Activated T-helper 2 cell treated with anti-CD3 and anti-CD28 coated beads, Interferon-gamma antibody, Interleukin-2, Interleukin-4, amounts not matched to agents 10 μg/mL and 5 μg/mL and 100 μg/mL, durations not matched to agents 14 hours and 24 hours and 36 hours (primary cell): ENCODE data around the gene CNMD. TPM values are rescaled to one million over a fixed set of nuclear protein-coding genes. Genes with fewer than 3 reads are reported as not detected.

ENCODE experiments used
- DNase-seq: peaks from one replicate; pipeline ENCODE4 v3.0.0; 2021; ENCODE audit warnings: low spot score
- H3K27ac Mint-ChIP-seq: one replicate; pipeline ENCODE4 v1.8.0; 2021; ENCODE audit warnings: mixed read lengths
- H3K27me3 Mint-ChIP-seq: one replicate; pipeline ENCODE4 v1.8.0; 2021; ENCODE audit warnings: low read depth, mixed read lengths
- H3K36me3 Mint-ChIP-seq: one replicate; pipeline ENCODE4 v1.8.0; 2021; ENCODE audit warnings: low read depth, mixed read lengths
- H3K4me1 Mint-ChIP-seq: one replicate; pipeline ENCODE4 v1.8.0; 2021; ENCODE audit warnings: low read depth, mixed read lengths
- H3K4me3 Mint-ChIP-seq: one replicate; pipeline ENCODE4 v1.8.0; 2021; ENCODE audit warnings: low read depth, mild to moderate bottlenecking, moderate library complexity, mixed read lengths
- H3K9me3 Mint-ChIP-seq: one replicate; pipeline ENCODE4 v1.8.0; 2021; ENCODE audit warnings: mixed read lengths
- intact Hi-C: fragments of 100-400 bp; cut with micrococcal nuclease; formaldehyde crosslinking; loops from one replicate; pipeline ENCODE4 v1.15.1; 2023
- total RNA-seq: library from RNA; stranded (reverse); gene quantifications from 2 replicates; pipeline ENCODE4 v1.2.3, GENCODE V29; 2022

The CNMD gene
- total RNA-seq = not detected in 2 replicates

- Mint-ChIP-seq H3K27me3 (peaks cover 51% of the 10 kb centered on the region), H3K9me3 (no peaks in the 10 kb centered on the region), H3K27ac (no peak within 1 kb of the TSS), H3K4me1 (peaks cover 2% of the 10 kb centered on the region), H3K4me3 (no peak within 1 kb of the TSS), H3K36me3 (no peaks in the 10 kb centered on the region)
- DNase-seq = no peak
- intact Hi-C loops = no loop called here
Observed at GRCh38 chr13:52739468-52740071, at the start of gene CNMD. Gene CNMD, minus strand, starts transcription at chr13:52739820. Its CDS starts 119 bp downstream, at chr13:52739701.

GRCh38 chr13:52788011-52788410, 48.4 kb upstream of the CNMD start:
- Mint-ChIP-seq H3K9me3 (no peaks in the 10 kb centered on the region), H3K4me1 (no peaks in the 10 kb centered on the region), H3K36me3 (no peaks in the 10 kb centered on the region), H3K27me3 (no peaks in the 10 kb centered on the region), H3K27ac (no peak overlapping the region), H3K4me3 (no peak overlapping the region)
- intact Hi-C loops = no loop called here
- no peak for DNase-seq

GRCh38 chr13:52787235-52787634, 47.6 kb upstream of the CNMD start:
- Mint-ChIP-seq H3K27ac (no peak overlapping the region), H3K36me3 (no peaks in the 10 kb centered on the region), H3K27me3 (no peaks in the 10 kb centered on the region), H3K4me1 (no peaks in the 10 kb centered on the region), H3K4me3 (no peak overlapping the region), H3K9me3 (no peaks in the 10 kb centered on the region)
- intact Hi-C loops = no loop called here
- DNase-seq = no peak

- no peak overlapping the region for H3K27ac Mint-ChIP-seq
- no peak overlapping the region for H3K4me3 Mint-ChIP-seq
- intact Hi-C loops = no loop called here
- DNase-seq = no peak
- no peaks in the 10 kb centered on the region for H3K4me1 Mint-ChIP-seq
- H3K27me3 Mint-ChIP-seq = no peaks in the 10 kb centered on the region
- no peaks in the 10 kb centered on the region for H3K9me3 Mint-ChIP-seq
- H3K36me3 Mint-ChIP-seq = no peaks in the 10 kb centered on the region
Observed at GRCh38 chr13:52786766-52787165, 47.1 kb upstream of the CNMD start.

- no peak overlapping the region for H3K27ac Mint-ChIP-seq
- no peak for DNase-seq
- no peaks in the 10 kb centered on the region for H3K4me1 Mint-ChIP-seq
- H3K9me3 Mint-ChIP-seq = no peaks in the 10 kb centered on the region
- H3K27me3 Mint-ChIP-seq = peaks cover 3% of the 10 kb centered on the region
- no peak overlapping the region for H3K4me3 Mint-ChIP-seq
- intact Hi-C loops = no loop called here
- no peaks in the 10 kb centered on the region for H3K36me3 Mint-ChIP-seq
Observed at GRCh38 chr13:52785739-52786138, 46.1 kb upstream of the CNMD start.

GRCh38 chr13:52784591-52785340, 45.1 kb upstream of the CNMD start:
- Mint-ChIP-seq H3K9me3 (no peaks in the 10 kb centered on the region), H3K27ac (no peak overlapping the region), H3K4me1 (no peaks in the 10 kb centered on the region), H3K4me3 (no peak overlapping the region), H3K27me3 (peaks cover 4% of the 10 kb centered on the region), H3K36me3 (no peaks in the 10 kb centered on the region)
- DNase-seq = no peak
- intact Hi-C loops = no loop called here

- no peak for DNase-seq
- Mint-ChIP-seq H3K36me3 (no peaks in the 10 kb centered on the region), H3K4me1 (no peaks in the 10 kb centered on the region), H3K9me3 (no peaks in the 10 kb centered on the region), H3K27ac (no peak overlapping the region), H3K27me3 (peaks cover 4% of the 10 kb centered on the region), H3K4me3 (no peak overlapping the region)
- intact Hi-C loops = no loop called here
Observed at GRCh38 chr13:52783943-52784342, 44.3 kb upstream of the CNMD start.

- intact Hi-C loops = no loop called here
- DNase-seq = no peak
- H3K9me3 Mint-ChIP-seq = no peaks in the 10 kb centered on the region
- no peak overlapping the region for H3K27ac Mint-ChIP-seq
- peaks cover 4% of the 10 kb centered on the region for H3K27me3 Mint-ChIP-seq
- no peak overlapping the region for H3K4me3 Mint-ChIP-seq
- H3K4me1 Mint-ChIP-seq = no peaks in the 10 kb centered on the region
- H3K36me3 Mint-ChIP-seq = no peaks in the 10 kb centered on the region
Observed at GRCh38 chr13:52782471-52783448, 43.1 kb upstream of the CNMD start.

GRCh38 chr13:52780611-52781010, 41.0 kb upstream of the CNMD start:
- no peaks in the 10 kb centered on the region for H3K9me3 Mint-ChIP-seq
- H3K4me1 Mint-ChIP-seq = no peaks in the 10 kb centered on the region
- H3K36me3 Mint-ChIP-seq = no peaks in the 10 kb centered on the region
- intact Hi-C loops = no loop called here
- peaks cover 4% of the 10 kb centered on the region for H3K27me3 Mint-ChIP-seq
- H3K4me3 Mint-ChIP-seq = no peak overlapping the region
- H3K27ac Mint-ChIP-seq = no peak overlapping the region
- no peak for DNase-seq

- H3K9me3 Mint-ChIP-seq = no peaks in the 10 kb centered on the region
- H3K4me3 Mint-ChIP-seq = no peak overlapping the region
- peaks cover 4% of the 10 kb centered on the region for H3K27me3 Mint-ChIP-seq
- no peaks in the 10 kb centered on the region for H3K36me3 Mint-ChIP-seq
- no peaks in the 10 kb centered on the region for H3K4me1 Mint-ChIP-seq
- no peak for DNase-seq
- intact Hi-C loops = no loop called here
- H3K27ac Mint-ChIP-seq = no peak overlapping the region
Observed at GRCh38 chr13:52780092-52780491, 40.5 kb upstream of the CNMD start.

- H3K4me3 Mint-ChIP-seq = no peak overlapping the region
- H3K36me3 Mint-ChIP-seq = no peaks in the 10 kb centered on the region
- H3K4me1 Mint-ChIP-seq = no peaks in the 10 kb centered on the region
- DNase-seq = no peak
- intact Hi-C loops = no loop called here
- H3K27me3 Mint-ChIP-seq = peaks cover 4% of the 10 kb centered on the region
- no peak overlapping the region for H3K27ac Mint-ChIP-seq
- no peaks in the 10 kb centered on the region for H3K9me3 Mint-ChIP-seq
Observed at GRCh38 chr13:52779103-52779502, 39.5 kb upstream of the CNMD start.

- Mint-ChIP-seq H3K9me3 (no peaks in the 10 kb centered on the region), H3K4me1 (no peaks in the 10 kb centered on the region), H3K4me3 (no peak overlapping the region), H3K27ac (no peak overlapping the region), H3K36me3 (no peaks in the 10 kb centered on the region), H3K27me3 (peaks cover 4% of the 10 kb centered on the region)
- no peak for DNase-seq
- intact Hi-C loops = no loop called here
Observed at GRCh38 chr13:52776726-52777125, 37.1 kb upstream of the CNMD start.

- no peak overlapping the region for H3K27ac Mint-ChIP-seq
- no peaks in the 10 kb centered on the region for H3K36me3 Mint-ChIP-seq
- H3K9me3 Mint-ChIP-seq = no peaks in the 10 kb centered on the region
- intact Hi-C loops = no loop called here
- H3K4me1 Mint-ChIP-seq = no peaks in the 10 kb centered on the region
- H3K27me3 Mint-ChIP-seq = peaks cover 4% of the 10 kb centered on the region
- H3K4me3 Mint-ChIP-seq = no peak overlapping the region
- no peak for DNase-seq
Observed at GRCh38 chr13:52775511-52775910, 35.9 kb upstream of the CNMD start.
